ENCODE results near the gene DEFB110.

GRCh38 chr6:49986551-49986950, 35.2 kb downstream of the DEFB110 start:
- TF ChIP-seq CTCF (conservative IDR thresholded peaks at IDR 0.05; ENCODE audit: low read length), result no peak
- TF ChIP-seq EZH2phosphoT487 (IDR thresholded peaks at IDR 0.05; ENCODE audit: borderline replicate concordance, low read depth, low read length), result no peak
